Testis (tissue), 3 donors: ENCODE results near the gene SEC14L6. TPM values are rescaled to one million over a fixed set of nuclear protein-coding genes. Genes with fewer than 3 reads are reported as not detected.

Source experiments
- DNase-seq: peaks from one replicate; pipeline ENCODE4 v3.0.0-alpha.2; 2019
- H3K27ac ChIP-seq, 2 donors: fragments of 200-600 bp; sonication (generic); one replicate each; pipeline ENCODE4 v1.5.1; 2019
- H3K27me3 ChIP-seq: fragments of 200-600 bp; sonication (generic); one replicate; pipeline ENCODE4 v1.5.1; 2019
- H3K36me3 ChIP-seq: fragments of 200-600 bp; sonication (generic); one replicate; pipeline ENCODE4 v1.5.1; 2017; ENCODE audit warnings: low read depth; ENCODE audit errors: missing control alignments
- H3K4me1 ChIP-seq: fragments of 200-600 bp; sonication (generic); one replicate; pipeline ENCODE4 v1.5.1; 2019
- H3K4me3 ChIP-seq, 2 donors: fragments of 200-600 bp; sonication (generic); one replicate each; pipeline ENCODE4 v1.5.1; 2017 to 2019
- H3K9me3 ChIP-seq: fragments of 200-600 bp; sonication (generic); one replicate; pipeline ENCODE4 v1.5.1; 2017
- CTCF ChIP-seq, 3 experiments: fragments of 450-650 bp in 2 of 3; fragments of 200-600 bp in 1 of 3; sonication (generic) in 1 of 3; IDR thresholded peaks; one replicate each; pipeline ENCODE4 v1.5.1; 2016 to 2019; ENCODE audit warnings: antibody characterized with exemption in 3 of 3, mild to moderate bottlenecking in 2 of 3, moderate library complexity in 1 of 3
- POLR2A ChIP-seq: fragments of 450-650 bp; IDR thresholded peaks from one replicate; pipeline ENCODE4 v1.6.1; 2017; ENCODE audit warnings: antibody characterized with exemption, mild to moderate bottlenecking, moderate library complexity
- WGBS, 2 donors: methylation state at CpG; one replicate each; pipeline ENCODE4 v1.1.5; 2018; 5-methylcytosine and 5-hydroxymethylcytosine counted together
- intact Hi-C: fragments of 100-400 bp; cut with DNase I; formaldehyde crosslinking; loops from one replicate; pipeline ENCODE4 v1.15.1; 2023; ENCODE audit warnings: low total_unique reads
- polyA plus RNA-seq: library from polyadenylated mRNA; stranded (reverse); fragments of 350-450 nt; fragmentation: Illumina TruSeq; extraction: RNeasy Lipid Tissue Mini Kit (QIAGEN cat#74804); gene quantifications from one replicate; pipeline ENCODE4 v1.2.3, GENCODE V29; 2014; ENCODE audit warnings: low read depth, low replicate concordance; ENCODE audit not compliant: insufficient read depth
- total RNA-seq, 2 donors: library from RNA; depleted of rRNA; stranded (reverse); fragments of >200 nt; gene quantifications; one replicate each; pipeline ENCODE4 v1.2.3, GENCODE V29; 2016

Gene SEC14L6
- total and polyA plus RNA-seq, 3 donors from 2014 or later = 12.3 to 28.2 (median 17.0) TPM

GRCh38 chr22:30511109-30511508 is 35.4 kb downstream of the SEC14L6 start:
- Histone ChIP-seq H3K9me3 (no peaks in the 10 kb centered on the region), H3K4me3 (no peak overlapping the region), H3K4me1 (no peaks in the 10 kb centered on the region), H3K27me3 (no peaks in the 10 kb centered on the region), H3K36me3 (no peaks in the 10 kb centered on the region), H3K27ac (no peak overlapping the region)
- intact Hi-C loops = no loop called here
- 78 to 87% methylated on average over 9 of the region's 9 CpGs for WGBS, 2 donors
- TF ChIP-seq POLR2A (no peak), CTCF (IDR thresholded peaks at IDR 0.05) (no peak)
- no peak for DNase-seq

- Histone ChIP-seq H3K4me1 (no peaks in the 10 kb centered on the region), H3K27ac (no peak overlapping the region), H3K36me3 (no peaks in the 10 kb centered on the region), H3K9me3 (no peaks in the 10 kb centered on the region), H3K27me3 (no peaks in the 10 kb centered on the region), H3K4me3 (no peak overlapping the region)
- TF ChIP-seq POLR2A = no peak
- TF ChIP-seq CTCF (IDR thresholded peaks at IDR 0.05) = no peak
- 70 to 74% methylated on average over 5 of the region's 5 CpGs for WGBS, 2 donors
- intact Hi-C loops = no loop called here
- DNase-seq = no peak
Observed at GRCh38 chr22:30508216-30508615, 38.3 kb downstream of the SEC14L6 start.

GRCh38 chr22:30507670-30508069 is 38.9 kb downstream of the SEC14L6 start:
- H3K27me3 ChIP-seq = no peaks in the 10 kb centered on the region
- intact Hi-C loops = no loop called here
- no peak overlapping the region for H3K27ac ChIP-seq
- no peak for DNase-seq
- WGBS, 2 donors = 84 to 85% methylated on average over 4 of the region's 4 CpGs
- H3K9me3 ChIP-seq = no peaks in the 10 kb centered on the region
- H3K4me1 ChIP-seq = no peaks in the 10 kb centered on the region
- H3K4me3 ChIP-seq = no peak overlapping the region
- no peak for TF ChIP-seq CTCF (IDR thresholded peaks at IDR 0.05)
- TF ChIP-seq POLR2A = no peak
- H3K36me3 ChIP-seq = no peaks in the 10 kb centered on the region

GRCh38 chr22:30506507-30506968 is 40.0 kb downstream of the SEC14L6 start:
- TF ChIP-seq POLR2A (no peak), CTCF (IDR thresholded peaks at IDR 0.05) (no peak)
- 69 to 87% methylated on average over 8 of the region's 8 CpGs for WGBS, 2 donors

GRCh38 chr22:30503551-30503950 is 43.0 kb downstream of the SEC14L6 start:
- Histone ChIP-seq H3K36me3 (no peaks in the 10 kb centered on the region), H3K27me3 (no peaks in the 10 kb centered on the region), H3K9me3 (no peaks in the 10 kb centered on the region), H3K4me3 (no peak overlapping the region), H3K27ac (no peak overlapping the region), H3K4me1 (no peaks in the 10 kb centered on the region)
- DNase-seq = no peak
- TF ChIP-seq POLR2A = no peak
- no peak for TF ChIP-seq CTCF (IDR thresholded peaks at IDR 0.05)
- intact Hi-C loops = no loop called here
- 66 to 68% methylated on average over 7 to 12 of the region's 12 CpGs for WGBS, 2 donors

More at GRCh38 chr22:30506507-30506968, 40.0 kb downstream of the SEC14L6 start:
- DNase-seq = peak; percentile 55
- Histone ChIP-seq H3K36me3 (no peaks in the 10 kb centered on the region), H3K4me1 (no peaks in the 10 kb centered on the region), H3K4me3 (no peak overlapping the region), H3K9me3 (no peaks in the 10 kb centered on the region), H3K27ac (no peak overlapping the region), H3K27me3 (no peaks in the 10 kb centered on the region)
- intact Hi-C loops = no loop called here
